WTC11 (cell line): ENCODE measurements around the gene TNNT2. TPM values are rescaled to one million over a fixed set of nuclear protein-coding genes. Genes with fewer than 3 reads are reported as not detected.

ENCODE experiments used
- ATAC-seq: fragments of 200-7000 bp; cut with Tn5 transposase; 2 replicates; pipeline ENCODE4 v1.10.0; 2021; ENCODE audit warnings: mild to moderate bottlenecking, moderate library complexity
- CTCF ChIA-PET: fragments of 300-600 bp; sonication (Branson Sonifier 250); formaldehyde crosslinking; loops from one replicate; lab custom pipeline; 2021; ENCODE audit warnings: antibody characterized with exemption; lab: Charles Lee
- POLR2A ChIA-PET: fragments of 350-600 bp; sonication (Branson Sonifier 250); formaldehyde crosslinking; loops from one replicate; lab custom pipeline; 2021; ENCODE audit warnings: antibody characterized with exemption; lab: Charles Lee
- DNase-seq: peaks from one replicate; pipeline ENCODE4 v3.0.0; 2021; ENCODE audit warnings: low spot score
- H3K27ac Mint-ChIP-seq: 2 replicates; pipeline ENCODE4 v1.8.0; 2021; ENCODE audit warnings: mixed read lengths
- H3K27me3 Mint-ChIP-seq: 2 replicates; pipeline ENCODE4 v1.8.0; 2021; ENCODE audit warnings: low read depth, mild to moderate bottlenecking, moderate library complexity, mixed read lengths
- H3K36me3 Mint-ChIP-seq: 2 replicates; pipeline ENCODE4 v1.8.0; 2021; ENCODE audit warnings: mixed read lengths
- H3K4me1 Mint-ChIP-seq: 2 replicates; pipeline ENCODE4 v1.8.0; 2022; ENCODE audit warnings: mixed read lengths
- H3K4me3 Mint-ChIP-seq: 2 replicates; pipeline ENCODE4 v1.8.0; 2021; ENCODE audit warnings: mild to moderate bottlenecking, moderate library complexity, mixed read lengths
- H3K9me3 Mint-ChIP-seq: 2 replicates; pipeline ENCODE4 v1.8.0; 2021; ENCODE audit warnings: mixed read lengths
- ATF1 ChIP-seq: sonication (generic); formaldehyde crosslinking; IDR thresholded peaks from 2 replicates; pipeline ENCODE4 v1.8.1; 2023; ENCODE audit warnings: mild to moderate bottlenecking, moderate library complexity, missing genetic modification reagents
- CBFB ChIP-seq: sonication (generic); formaldehyde crosslinking; IDR thresholded peaks from 2 replicates; pipeline ENCODE4 v1.8.1; 2022; ENCODE audit warnings: mild to moderate bottlenecking, low read depth, missing genetic modification reagents
- FOXP1 ChIP-seq: sonication (generic); formaldehyde crosslinking; IDR thresholded peaks from 2 replicates; pipeline ENCODE4 v1.8.0; 2022; ENCODE audit warnings: missing genetic modification reagents, mild to moderate bottlenecking, moderate library complexity, borderline replicate concordance
- HMGA2 ChIP-seq: fragments of 250-450 bp; sonication (Bioruptor Pico); IDR thresholded peaks from 2 replicates; pipeline ENCODE4 v1.4.0; 2021; ENCODE audit warnings: mild to moderate bottlenecking, moderate library complexity
- JAZF1 ChIP-seq: fragments of 250-450 bp; sonication (Bioruptor Pico); IDR thresholded peaks from 2 replicates; pipeline ENCODE4 v1.9.0; 2021; ENCODE audit warnings: moderate library complexity, mild to moderate bottlenecking, inconsistent platforms
- KAT7 ChIP-seq: sonication (generic); formaldehyde crosslinking; IDR thresholded peaks from 2 replicates; pipeline ENCODE4 v1.8.1; 2023; ENCODE audit warnings: missing genetic modification reagents, mild to moderate bottlenecking, borderline replicate concordance
- NR1H2 ChIP-seq: sonication (generic); formaldehyde crosslinking; IDR thresholded peaks from 2 replicates; pipeline ENCODE4 v1.9.0; 2021; ENCODE audit warnings: mild to moderate bottlenecking, moderate library complexity, missing genetic modification reagents
- NR3C1 ChIP-seq: sonication (generic); formaldehyde crosslinking; conservative IDR thresholded peaks from 2 replicates; pipeline ENCODE4 v1.8.1; 2023; ENCODE audit warnings: low read depth, mild to moderate bottlenecking, missing genetic modification reagents
- RELA ChIP-seq: sonication (generic); formaldehyde crosslinking; IDR thresholded peaks from 2 replicates; pipeline ENCODE4 v1.8.1; 2022; ENCODE audit warnings: missing genetic modification reagents, mild to moderate bottlenecking, borderline replicate concordance
- SP1 ChIP-seq: sonication (generic); formaldehyde crosslinking; conservative IDR thresholded peaks from 2 replicates; pipeline ENCODE4 v1.8.1; 2022; ENCODE audit warnings: missing genetic modification reagents
- TEAD1 ChIP-seq: sonication (generic); formaldehyde crosslinking; IDR thresholded peaks from 2 replicates; pipeline ENCODE4 v1.8.0; 2022; ENCODE audit warnings: mild to moderate bottlenecking, missing genetic modification reagents
- ZNF138 ChIP-seq: sonication (generic); formaldehyde crosslinking; conservative IDR thresholded peaks from 2 replicates; pipeline ENCODE4 v1.8.1; 2022; ENCODE audit warnings: mild to moderate bottlenecking, moderate library complexity, missing genetic modification reagents
- ZNF671 ChIP-seq: fragments of 250-450 bp; sonication (Bioruptor Pico); IDR thresholded peaks from 2 replicates; pipeline ENCODE4 v1.8.0; 2021; ENCODE audit warnings: mild to moderate bottlenecking
- total RNA-seq: library from RNA; stranded (reverse); gene quantifications from 3 replicates; pipeline ENCODE4 v1.2.3, GENCODE V29; 2021
- TF ChIP-seq, protein P1 (sequence below): sonication (generic); formaldehyde crosslinking; IDR thresholded peaks from 2 replicates; pipeline ENCODE4 v1.8.1; 2022; ENCODE audit warnings: missing genetic modification reagents, borderline replicate concordance
- TF ChIP-seq, protein P2 (sequence below): sonication (generic); formaldehyde crosslinking; IDR thresholded peaks from 2 replicates; pipeline ENCODE4 v1.8.0; 2022; ENCODE audit warnings: mild to moderate bottlenecking, missing genetic modification reagents
- TF ChIP-seq, protein P3 (sequence below): sonication (generic); formaldehyde crosslinking; IDR thresholded peaks from 2 replicates; pipeline ENCODE4 v1.8.1; 2023; ENCODE audit warnings: mild to moderate bottlenecking, moderate library complexity, missing genetic modification reagents
- TF ChIP-seq, protein P4 (sequence below): fragments of 200-600 bp; IDR thresholded peaks from 2 replicates; pipeline ENCODE4 v1.8.0; 2022; ENCODE audit warnings: antibody characterized with exemption
- TF ChIP-seq, protein P5 (sequence below): sonication (generic); formaldehyde crosslinking; IDR thresholded peaks from 2 replicates; pipeline ENCODE4 v1.8.0; 2022; ENCODE audit warnings: mild to moderate bottlenecking, missing genetic modification reagents
- TF ChIP-seq, protein P6 (sequence below): fragments of 250-450 bp; sonication (Bioruptor Pico); conservative IDR thresholded peaks from 2 replicates; pipeline ENCODE4 v1.9.0; 2021; ENCODE audit warnings: mild to moderate bottlenecking

Gene TNNT2
- total RNA-seq, 1 experiment from 2014 or later, result 6.1 TPM

DNA sequence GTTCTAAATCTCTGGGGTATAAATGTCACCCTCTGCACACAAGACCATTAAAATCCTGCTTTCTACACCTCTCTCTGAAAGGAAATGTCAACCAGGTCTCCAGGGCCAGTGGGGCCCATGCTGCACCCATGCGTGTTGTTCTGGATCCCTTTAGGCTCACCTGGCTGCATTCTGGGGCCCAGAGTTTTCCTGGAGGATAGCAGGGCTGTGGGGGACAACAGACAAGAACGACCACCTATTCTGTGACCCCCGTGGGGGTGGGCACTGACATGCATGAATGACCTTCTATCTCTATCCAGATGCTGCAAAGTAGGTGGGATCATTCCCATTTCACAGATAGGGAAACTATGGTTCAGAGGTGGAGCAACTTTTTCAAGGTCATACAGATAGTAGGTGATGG lies 41.6 kb downstream of the TNNT2 start:
- ChIA-PET CTCF (no interaction called here), POLR2A (no interaction called here)
- TF ChIP-seq HMGA2 (CRISPR knock-in tag) (no peak), FOXP1 (CRISPR knock-in tag) (no peak), ZNF671 (no peak), CBFB (no peak), SP1 (CRISPR knock-in tag) (no peak), RELA (CRISPR knock-in tag) (no peak), ATF1 (CRISPR knock-in tag) (no peak), NR3C1 (CRISPR knock-in tag) (no peak)
- TF ChIP-seq, protein P1, sequence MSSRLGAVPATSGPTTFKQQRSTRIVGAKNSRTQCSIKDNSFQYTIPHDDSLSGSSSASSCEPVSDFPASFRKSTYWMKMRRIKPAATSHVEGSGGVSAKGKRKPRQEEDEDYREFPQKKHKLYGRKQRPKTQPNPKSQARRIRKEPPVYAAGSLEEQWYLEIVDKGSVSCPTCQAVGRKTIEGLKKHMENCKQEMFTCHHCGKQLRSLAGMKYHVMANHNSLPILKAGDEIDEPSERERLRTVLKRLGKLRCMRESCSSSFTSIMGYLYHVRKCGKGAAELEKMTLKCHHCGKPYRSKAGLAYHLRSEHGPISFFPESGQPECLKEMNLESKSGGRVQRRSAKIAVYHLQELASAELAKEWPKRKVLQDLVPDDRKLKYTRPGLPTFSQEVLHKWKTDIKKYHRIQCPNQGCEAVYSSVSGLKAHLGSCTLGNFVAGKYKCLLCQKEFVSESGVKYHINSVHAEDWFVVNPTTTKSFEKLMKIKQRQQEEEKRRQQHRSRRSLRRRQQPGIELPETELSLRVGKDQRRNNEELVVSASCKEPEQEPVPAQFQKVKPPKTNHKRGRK, result no peak
- TF ChIP-seq, protein P2, sequence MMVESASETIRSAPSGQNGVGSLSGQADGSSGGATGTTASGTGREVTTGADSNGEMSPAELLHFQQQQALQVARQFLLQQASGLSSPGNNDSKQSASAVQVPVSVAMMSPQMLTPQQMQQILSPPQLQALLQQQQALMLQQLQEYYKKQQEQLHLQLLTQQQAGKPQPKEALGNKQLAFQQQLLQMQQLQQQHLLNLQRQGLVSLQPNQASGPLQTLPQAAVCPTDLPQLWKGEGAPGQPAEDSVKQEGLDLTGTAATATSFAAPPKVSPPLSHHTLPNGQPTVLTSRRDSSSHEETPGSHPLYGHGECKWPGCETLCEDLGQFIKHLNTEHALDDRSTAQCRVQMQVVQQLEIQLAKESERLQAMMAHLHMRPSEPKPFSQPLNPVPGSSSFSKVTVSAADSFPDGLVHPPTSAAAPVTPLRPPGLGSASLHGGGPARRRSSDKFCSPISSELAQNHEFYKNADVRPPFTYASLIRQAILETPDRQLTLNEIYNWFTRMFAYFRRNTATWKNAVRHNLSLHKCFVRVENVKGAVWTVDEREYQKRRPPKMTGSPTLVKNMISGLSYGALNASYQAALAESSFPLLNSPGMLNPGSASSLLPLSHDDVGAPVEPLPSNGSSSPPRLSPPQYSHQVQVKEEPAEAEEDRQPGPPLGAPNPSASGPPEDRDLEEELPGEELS (CRISPR knock-in tag), result no peak
- TF ChIP-seq, protein P3, sequence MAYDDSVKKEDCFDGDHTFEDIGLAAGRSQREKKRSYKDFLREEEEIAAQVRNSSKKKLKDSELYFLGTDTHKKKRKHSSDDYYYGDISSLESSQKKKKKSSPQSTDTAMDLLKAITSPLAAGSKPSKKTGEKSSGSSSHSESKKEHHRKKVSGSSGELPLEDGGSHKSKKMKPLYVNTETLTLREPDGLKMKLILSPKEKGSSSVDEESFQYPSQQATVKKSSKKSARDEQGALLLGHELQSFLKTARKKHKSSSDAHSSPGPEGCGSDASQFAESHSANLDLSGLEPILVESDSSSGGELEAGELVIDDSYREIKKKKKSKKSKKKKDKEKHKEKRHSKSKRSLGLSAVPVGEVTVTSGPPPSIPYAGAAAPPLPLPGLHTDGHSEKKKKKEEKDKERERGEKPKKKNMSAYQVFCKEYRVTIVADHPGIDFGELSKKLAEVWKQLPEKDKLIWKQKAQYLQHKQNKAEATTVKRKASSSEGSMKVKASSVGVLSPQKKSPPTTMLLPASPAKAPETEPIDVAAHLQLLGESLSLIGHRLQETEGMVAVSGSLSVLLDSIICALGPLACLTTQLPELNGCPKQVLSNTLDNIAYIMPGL, result no peak
- TF ChIP-seq, protein P4, sequence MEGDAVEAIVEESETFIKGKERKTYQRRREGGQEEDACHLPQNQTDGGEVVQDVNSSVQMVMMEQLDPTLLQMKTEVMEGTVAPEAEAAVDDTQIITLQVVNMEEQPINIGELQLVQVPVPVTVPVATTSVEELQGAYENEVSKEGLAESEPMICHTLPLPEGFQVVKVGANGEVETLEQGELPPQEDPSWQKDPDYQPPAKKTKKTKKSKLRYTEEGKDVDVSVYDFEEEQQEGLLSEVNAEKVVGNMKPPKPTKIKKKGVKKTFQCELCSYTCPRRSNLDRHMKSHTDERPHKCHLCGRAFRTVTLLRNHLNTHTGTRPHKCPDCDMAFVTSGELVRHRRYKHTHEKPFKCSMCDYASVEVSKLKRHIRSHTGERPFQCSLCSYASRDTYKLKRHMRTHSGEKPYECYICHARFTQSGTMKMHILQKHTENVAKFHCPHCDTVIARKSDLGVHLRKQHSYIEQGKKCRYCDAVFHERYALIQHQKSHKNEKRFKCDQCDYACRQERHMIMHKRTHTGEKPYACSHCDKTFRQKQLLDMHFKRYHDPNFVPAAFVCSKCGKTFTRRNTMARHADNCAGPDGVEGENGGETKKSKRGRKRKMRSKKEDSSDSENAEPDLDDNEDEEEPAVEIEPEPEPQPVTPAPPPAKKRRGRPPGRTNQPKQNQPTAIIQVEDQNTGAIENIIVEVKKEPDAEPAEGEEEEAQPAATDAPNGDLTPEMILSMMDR, result no peak
- TF ChIP-seq, protein P5, sequence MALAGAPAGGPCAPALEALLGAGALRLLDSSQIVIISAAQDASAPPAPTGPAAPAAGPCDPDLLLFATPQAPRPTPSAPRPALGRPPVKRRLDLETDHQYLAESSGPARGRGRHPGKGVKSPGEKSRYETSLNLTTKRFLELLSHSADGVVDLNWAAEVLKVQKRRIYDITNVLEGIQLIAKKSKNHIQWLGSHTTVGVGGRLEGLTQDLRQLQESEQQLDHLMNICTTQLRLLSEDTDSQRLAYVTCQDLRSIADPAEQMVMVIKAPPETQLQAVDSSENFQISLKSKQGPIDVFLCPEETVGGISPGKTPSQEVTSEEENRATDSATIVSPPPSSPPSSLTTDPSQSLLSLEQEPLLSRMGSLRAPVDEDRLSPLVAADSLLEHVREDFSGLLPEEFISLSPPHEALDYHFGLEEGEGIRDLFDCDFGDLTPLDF, result no peak
- TF ChIP-seq, protein P6, sequence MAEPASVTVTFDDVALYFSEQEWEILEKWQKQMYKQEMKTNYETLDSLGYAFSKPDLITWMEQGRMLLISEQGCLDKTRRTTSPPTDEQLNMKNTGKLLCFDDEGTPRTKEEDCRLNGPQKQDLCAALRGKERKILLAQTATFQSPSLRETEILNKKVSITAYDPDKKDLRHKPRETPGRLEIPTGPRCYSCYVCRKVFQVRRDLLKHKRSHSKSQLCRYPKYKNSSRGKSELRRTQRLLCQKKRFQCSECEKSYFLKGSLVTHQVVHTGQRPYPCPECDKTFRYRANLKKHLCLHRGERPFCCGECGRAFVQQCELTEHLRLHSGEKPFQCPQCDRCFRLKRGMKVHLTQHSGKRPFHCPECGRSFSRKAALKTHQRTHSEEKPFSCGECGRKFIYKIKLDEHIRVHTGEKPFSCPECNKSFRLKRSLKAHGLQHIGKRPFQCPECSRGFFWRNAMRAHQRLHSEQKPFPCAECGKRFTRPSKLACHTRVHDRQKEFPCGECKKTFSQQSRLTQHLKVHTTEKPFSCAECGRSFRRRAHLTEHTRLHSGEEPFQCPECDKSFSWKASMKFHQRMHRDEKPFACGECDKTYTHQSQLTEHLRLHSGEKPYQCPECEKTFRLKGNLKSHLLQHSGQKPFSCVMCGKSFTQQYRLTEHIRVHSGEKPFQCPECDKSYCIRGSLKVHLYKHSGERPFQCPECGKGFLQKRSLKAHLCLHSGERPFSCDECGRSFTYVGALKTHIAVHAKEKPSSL, result no peak
- H3K9me3 Mint-ChIP-seq, result peaks cover under 1% of the 10 kb centered on the region
- H3K36me3 Mint-ChIP-seq, result no peaks in the 10 kb centered on the region
- no peaks in the 10 kb centered on the region for H3K27me3 Mint-ChIP-seq
- ATAC-seq, result no peak
- DNase-seq, result no peak
- H3K4me1 Mint-ChIP-seq, result no peaks in the 10 kb centered on the region
- H3K4me3 Mint-ChIP-seq, result no peak overlapping the region
- no peak overlapping the region for H3K27ac Mint-ChIP-seq

DNA sequence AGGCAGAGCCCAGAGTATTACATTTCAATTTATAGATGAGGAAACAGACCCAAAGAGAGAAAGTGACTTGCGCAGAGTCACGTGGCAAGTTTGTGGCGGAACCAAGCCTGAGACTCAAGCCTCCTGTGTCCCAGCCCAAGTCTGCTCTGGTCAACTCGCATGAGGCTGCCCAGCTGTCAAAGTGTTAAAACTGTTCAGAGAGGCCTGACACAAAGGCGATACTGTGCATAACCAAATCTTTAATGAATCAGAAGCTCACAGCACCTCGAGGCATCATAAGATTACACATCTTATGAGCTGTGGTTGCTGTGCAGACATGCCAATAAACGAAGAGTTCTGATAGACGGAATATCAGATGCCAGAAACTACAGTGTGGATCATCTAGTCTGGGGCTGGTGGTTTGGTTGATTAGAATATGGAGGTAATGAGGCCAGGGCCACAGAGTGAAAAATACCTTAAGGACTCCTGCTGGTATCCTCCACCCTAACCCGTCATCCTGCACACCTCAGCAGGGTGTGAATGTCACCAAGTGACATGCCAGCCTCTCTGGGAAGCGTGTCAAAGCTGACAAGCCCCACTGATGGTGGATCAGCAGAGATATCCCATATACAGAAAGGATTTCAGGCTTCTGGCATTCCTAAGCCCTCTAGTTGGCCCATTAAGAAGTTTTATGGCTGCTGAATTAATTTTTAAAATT lies 42.2 kb downstream of the TNNT2 start:
- H3K36me3 Mint-ChIP-seq, result no peaks in the 10 kb centered on the region
- ChIA-PET POLR2A (no interaction called here), CTCF (no interaction called here)
- no peaks in the 10 kb centered on the region for H3K9me3 Mint-ChIP-seq
- no peaks in the 10 kb centered on the region for H3K4me1 Mint-ChIP-seq
- no peak overlapping the region for H3K27ac Mint-ChIP-seq
- H3K27me3 Mint-ChIP-seq, result no peaks in the 10 kb centered on the region
- ATAC-seq (no peak), DNase-seq (no peak)
- no peak overlapping the region for H3K4me3 Mint-ChIP-seq
- TF ChIP-seq ZNF138 (no peak), KAT7 (CRISPR knock-in tag) (no peak), TEAD1 (no peak), JAZF1 (CRISPR knock-in tag) (no peak), NR1H2 (no peak)
- TF ChIP-seq, protein P4, result no peak
